ENCODE data around the gene PPP1R9A. TPM values are rescaled to one million over a fixed set of nuclear protein-coding genes. Genes with fewer than 3 reads are reported as not detected.
"Not testable (repeated sequence)": the region's sequence is repeated elsewhere in the genome, so short reads cannot be mapped to it uniquely, and the experiment has no call there.

PPP1R9A gene
- total RNA-seq, 1 donor = under 0.01 TPM

DNA sequence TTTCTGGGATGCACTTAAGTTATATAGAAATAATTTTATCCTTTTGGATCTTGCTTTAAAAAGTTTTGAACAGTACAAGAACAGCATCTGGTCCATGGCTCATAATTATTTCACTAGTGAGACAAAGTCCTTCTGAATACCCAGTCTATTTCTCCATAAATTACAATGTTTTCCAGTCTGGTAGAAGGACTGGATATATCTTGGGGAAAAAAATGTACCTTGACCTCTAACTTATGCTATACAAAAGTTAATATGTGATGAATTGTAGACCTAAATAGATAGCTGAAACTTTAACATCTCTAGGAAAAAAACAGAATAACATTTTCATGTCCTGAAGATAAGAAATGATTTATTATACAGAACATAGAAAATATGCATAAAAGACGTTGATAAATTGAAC lies 88.5 kb downstream of the PPP1R9A start:
- no peak for DNase-seq (ENCODE audit: low read depth)
- TF ChIP-seq, protein P1, sequence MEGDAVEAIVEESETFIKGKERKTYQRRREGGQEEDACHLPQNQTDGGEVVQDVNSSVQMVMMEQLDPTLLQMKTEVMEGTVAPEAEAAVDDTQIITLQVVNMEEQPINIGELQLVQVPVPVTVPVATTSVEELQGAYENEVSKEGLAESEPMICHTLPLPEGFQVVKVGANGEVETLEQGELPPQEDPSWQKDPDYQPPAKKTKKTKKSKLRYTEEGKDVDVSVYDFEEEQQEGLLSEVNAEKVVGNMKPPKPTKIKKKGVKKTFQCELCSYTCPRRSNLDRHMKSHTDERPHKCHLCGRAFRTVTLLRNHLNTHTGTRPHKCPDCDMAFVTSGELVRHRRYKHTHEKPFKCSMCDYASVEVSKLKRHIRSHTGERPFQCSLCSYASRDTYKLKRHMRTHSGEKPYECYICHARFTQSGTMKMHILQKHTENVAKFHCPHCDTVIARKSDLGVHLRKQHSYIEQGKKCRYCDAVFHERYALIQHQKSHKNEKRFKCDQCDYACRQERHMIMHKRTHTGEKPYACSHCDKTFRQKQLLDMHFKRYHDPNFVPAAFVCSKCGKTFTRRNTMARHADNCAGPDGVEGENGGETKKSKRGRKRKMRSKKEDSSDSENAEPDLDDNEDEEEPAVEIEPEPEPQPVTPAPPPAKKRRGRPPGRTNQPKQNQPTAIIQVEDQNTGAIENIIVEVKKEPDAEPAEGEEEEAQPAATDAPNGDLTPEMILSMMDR (IDR thresholded peaks at IDR 0.05; ENCODE audit: insufficient read depth, low read depth, low read length) = no peak
- no peak overlapping the region for H3K4me3 ChIP-seq (ENCODE audit: low read depth, low read length)

DNA sequence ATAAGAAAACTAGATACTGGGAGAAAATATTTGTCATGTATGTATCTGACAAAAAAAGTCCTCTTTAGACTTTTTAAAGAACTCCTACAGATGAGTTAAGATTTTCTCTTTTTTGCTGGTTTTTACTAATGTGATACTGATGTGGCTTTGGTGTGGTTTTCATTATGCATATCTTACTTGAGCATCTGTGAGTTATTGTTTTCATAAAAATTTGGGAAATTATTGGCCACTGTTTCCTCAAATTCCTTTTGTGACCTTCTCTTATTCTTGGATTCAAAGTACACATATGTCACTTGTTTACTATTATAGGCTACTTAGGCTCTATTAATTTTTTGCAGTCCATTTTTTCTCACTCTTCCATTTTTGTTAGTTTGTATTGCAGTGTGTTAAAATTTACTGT lies 89.0 kb downstream of the PPP1R9A start:
- no peak for DNase-seq (ENCODE audit: low read depth)
- TF ChIP-seq, protein P1 (IDR thresholded peaks at IDR 0.05; ENCODE audit: insufficient read depth, low read depth, low read length) = no peak
- no peak overlapping the region for H3K4me3 ChIP-seq (ENCODE audit: low read depth, low read length)

GRCh38 chr7:94997547-94997946 lies 90.2 kb downstream of the PPP1R9A start:
- no peak overlapping the region for H3K4me3 ChIP-seq (ENCODE audit: low read depth, low read length)
- no peak for DNase-seq (ENCODE audit: low read depth)
- TF ChIP-seq, protein P1 (IDR thresholded peaks at IDR 0.05; ENCODE audit: insufficient read depth, low read depth, low read length) = no peak

DNA sequence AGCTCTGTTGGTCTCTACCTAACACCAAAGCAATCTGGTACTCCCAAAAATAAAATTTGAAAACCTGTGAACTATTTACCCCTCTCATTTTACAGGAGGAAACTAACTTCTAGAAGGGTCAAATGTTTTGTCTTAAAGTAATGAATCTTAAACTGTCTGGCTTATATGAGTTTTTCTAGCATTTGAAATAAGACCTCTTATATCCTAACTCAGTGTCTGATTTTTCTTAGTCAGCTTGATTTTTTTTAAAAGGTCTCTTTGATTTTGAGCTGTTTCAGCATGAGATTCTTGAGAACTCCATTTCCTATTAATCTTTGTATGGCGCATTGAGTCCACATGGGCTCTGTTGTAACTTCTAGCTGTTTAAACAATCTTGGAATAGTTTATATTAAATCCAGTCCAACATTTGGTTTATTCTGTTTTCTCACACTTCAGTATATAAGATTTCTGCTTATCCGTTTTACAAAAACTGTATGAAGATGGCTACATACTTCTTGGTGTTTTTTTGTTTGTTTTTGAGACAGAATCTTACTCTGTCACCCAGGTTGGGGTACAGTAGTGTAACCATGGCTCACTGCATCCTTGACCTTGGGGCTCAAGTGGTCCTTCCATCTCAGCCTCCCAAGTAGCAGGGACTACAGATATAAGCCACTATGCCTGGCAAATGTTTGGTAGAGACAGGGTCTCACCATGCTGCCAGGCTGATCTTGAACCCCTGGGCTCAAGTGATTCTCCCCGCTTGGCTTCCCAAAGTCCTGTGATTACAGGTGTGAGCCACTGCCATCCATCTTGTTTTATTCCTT lies 91.1 kb downstream of the PPP1R9A start:
- no peak overlapping the region for H3K4me3 ChIP-seq (ENCODE audit: low read depth, low read length)
- TF ChIP-seq, protein P1 (IDR thresholded peaks at IDR 0.05; ENCODE audit: insufficient read depth, low read depth, low read length) = no peak
- DNase-seq (ENCODE audit: low read depth) = no peak

- H3K4me3 ChIP-seq (ENCODE audit: low read depth, low read length) = no peak overlapping the region
- TF ChIP-seq, protein P1 (IDR thresholded peaks at IDR 0.05; ENCODE audit: insufficient read depth, low read depth, low read length) = no peak
- no peak for DNase-seq (ENCODE audit: low read depth)
Measured at GRCh38 chr7:94999069-94999351, 91.6 kb downstream of the PPP1R9A start.

DNA sequence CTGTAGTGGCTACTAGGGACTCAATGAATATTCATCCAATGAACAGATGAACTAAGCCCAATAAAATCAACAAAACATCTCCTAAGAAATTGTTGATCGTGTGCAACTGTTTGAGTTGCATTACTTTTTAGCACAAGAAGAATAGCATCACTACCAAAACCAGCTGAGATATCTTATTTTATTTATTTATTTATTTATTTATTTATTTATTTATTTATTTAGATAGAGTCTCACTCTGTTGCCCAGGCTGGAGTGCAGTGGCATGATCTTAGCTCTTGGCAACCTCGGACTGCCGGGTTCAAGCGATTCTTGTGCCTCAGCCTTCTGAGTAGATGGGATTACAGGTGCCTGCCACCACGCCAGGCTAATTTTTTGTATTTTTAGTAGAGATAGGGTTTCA lies 92.2 kb downstream of the PPP1R9A start:
- not testable (repeated sequence) for DNase-seq (ENCODE audit: low read depth); H3K4me3 ChIP-seq (ENCODE audit: low read depth, low read length)

- TF ChIP-seq, protein P1 (IDR thresholded peaks at IDR 0.05; ENCODE audit: insufficient read depth, low read depth, low read length) = no peak
- DNase-seq (ENCODE audit: low read depth) = no peak
- no peak overlapping the region for H3K4me3 ChIP-seq (ENCODE audit: low read depth, low read length)
Measured at GRCh38 chr7:95001258-95001657, 93.9 kb downstream of the PPP1R9A start.

Data from fibroblast of villous mesenchyme (primary cell).